A549 (cell line): ENCODE results near the gene CDKN1A. TPM values are rescaled to one million over a fixed set of nuclear protein-coding genes. Genes with fewer than 3 reads are reported as not detected.

Source experiments
- ATAC-seq, 2 experiments: fragments of 200-7000 bp in 1 of 2; fragments of >200 bp in 1 of 2; cut with Nextera tagmentation in 1 of 2; cut with Tn5 transposase in 1 of 2; 3 replicates each; pipeline versions ENCODE4 v1.8.0 to v1.9.1; 2018 to 2020; ENCODE audit warnings: mild to moderate bottlenecking in 1 of 2, moderate library complexity in 1 of 2
- CTCF ChIA-PET: fragments of 300-600 bp; sonication (Branson Sonifier 250); formaldehyde crosslinking; extraction: SDS; loops from one replicate; lab custom pipeline; 2021; ENCODE audit warnings: antibody characterized with exemption, inconsistent platforms; lab: Yijun Ruan, JAX
- POLR2A ChIA-PET: fragments of 350-600 bp; formaldehyde crosslinking; extraction: SDS; loops from one replicate; lab custom pipeline; 2021; ENCODE audit warnings: antibody characterized with exemption, inconsistent platforms; lab: Yijun Ruan, JAX
- DNase-seq, 2 experiments: peaks; one replicate each; pipeline versions ENCODE4 v3.0.0 to v3.0.0-alpha.2; 2011 to 2016; ENCODE audit warnings: low read depth in 1 of 2, low spot score in 1 of 2
- FAIRE-seq: peaks from 2 replicates; lab custom pipeline; 2011; peaks lifted over from hg19 to GRCh38; lab: Jason Lieb, UNC
- H3K27ac ChIP-seq, 2 experiments: fragments of >200 bp; sonication (Bioruptor Twin); formaldehyde crosslinking; 3 replicates each; pipeline ENCODE4 v1.5.1; 2016 to 2017
- H3K4me1 ChIP-seq: fragments of >200 bp; sonication (Bioruptor Twin); formaldehyde crosslinking; 3 replicates; pipeline ENCODE4 v1.6.1; 2016
- H3K4me2 ChIP-seq: fragments of >200 bp; sonication (Bioruptor Twin); formaldehyde crosslinking; 3 replicates; pipeline ENCODE4 v1.6.1; 2016
- H3K4me3 ChIP-seq: fragments of >200 bp; sonication (Bioruptor Twin); formaldehyde crosslinking; 3 replicates; pipeline ENCODE4 v1.5.1; 2016
- H3K9me3 ChIP-seq: fragments of >200 bp; sonication (Bioruptor Twin); formaldehyde crosslinking; 3 replicates; pipeline ENCODE4 v1.6.1; 2016
- BHLHE40 ChIP-seq: IDR thresholded peaks from 2 replicates; pipeline ENCODE4 v1.6.1; 2012; ENCODE audit warnings: low read depth, low read length, inconsistent platforms
- CBX8 ChIP-seq: fragments of 200-600 bp; sonication (generic); IDR thresholded peaks from 2 replicates; pipeline ENCODE4 v1.6.1; 2016
- CTCF ChIP-seq: fragments of >200 bp; sonication (Bioruptor Twin); formaldehyde crosslinking; IDR thresholded peaks from 3 replicates; pipeline ENCODE4 v1.5.1; 2016
- EHMT2 ChIP-seq: fragments of 200-600 bp; sonication (generic); IDR thresholded peaks from 2 replicates; pipeline ENCODE4 v1.6.1; 2016; ENCODE audit warnings: antibody characterized with exemption, low read depth, mild to moderate bottlenecking, moderate library complexity
- ESRRA ChIP-seq: fragments of 150-350 bp; IDR thresholded peaks from 2 replicates; pipeline ENCODE4 v1.6.1; 2014; ENCODE audit warnings: mild to moderate bottlenecking, low read length, borderline replicate concordance
- FOSB ChIP-seq: fragments of 250-450 bp; sonication (Bioruptor Pico); IDR thresholded peaks from 2 replicates; pipeline ENCODE4 v1.5.0; 2020; ENCODE audit warnings: mild to moderate bottlenecking, moderate library complexity
- FOSL2 ChIP-seq, 2 experiments: fragments of 450-650 bp in 1 of 2; fragments of >200 bp in 1 of 2; sonication (Bioruptor Twin) in 1 of 2; formaldehyde crosslinking; IDR thresholded peaks; 2 replicates each; pipeline versions ENCODE4 v1.5.0 to v1.6.1; 2016 to 2020; ENCODE audit warnings: mild to moderate bottlenecking in 1 of 2, moderate library complexity in 1 of 2
- FOXS1 ChIP-seq: fragments of 250-450 bp; sonication (Bioruptor Pico); IDR thresholded peaks from 2 replicates; pipeline ENCODE4 v1.5.0; 2020; ENCODE audit warnings: mild to moderate bottlenecking, moderate library complexity
- GATA3 ChIP-seq: IDR thresholded peaks from 2 replicates; pipeline ENCODE4 v1.6.1; 2012; ENCODE audit warnings: borderline replicate concordance
- HDAC2 ChIP-seq: fragments of 200-600 bp; sonication (generic); IDR thresholded peaks from 2 replicates; pipeline ENCODE4 v1.6.1; 2016
- HOXA7 ChIP-seq: fragments of 250-450 bp; sonication (Bioruptor Pico); IDR thresholded peaks from 2 replicates; pipeline ENCODE4 v1.5.0; 2020; ENCODE audit warnings: mild to moderate bottlenecking, moderate library complexity
- HOXB5 ChIP-seq: fragments of 250-450 bp; sonication (Bioruptor Pico); IDR thresholded peaks from 2 replicates; pipeline ENCODE4 v1.5.0; 2020; ENCODE audit warnings: mild to moderate bottlenecking, moderate library complexity
- JUNB ChIP-seq: fragments of >200 bp; sonication (Bioruptor Twin); formaldehyde crosslinking; IDR thresholded peaks from 2 replicates; pipeline ENCODE4 v1.6.1; 2016
- NFE2L2 ChIP-seq: fragments of 150-350 bp; conservative IDR thresholded peaks from 2 replicates; pipeline ENCODE4 v1.6.1; 2014; ENCODE audit warnings: low read length
- POLR2A ChIP-seq: IDR thresholded peaks from 2 replicates; pipeline ENCODE4 v1.6.1; 2012; ENCODE audit warnings: mild to moderate bottlenecking, low read length
- RARB ChIP-seq: fragments of 250-450 bp; sonication (Bioruptor Pico); IDR thresholded peaks from 2 replicates; pipeline ENCODE4 v1.8.0; 2021; ENCODE audit warnings: mild to moderate bottlenecking, moderate library complexity
- SMC3 ChIP-seq: fragments of >200 bp; sonication (Bioruptor Twin); formaldehyde crosslinking; IDR thresholded peaks from 3 replicates; pipeline ENCODE4 v1.6.1; 2018; ENCODE audit warnings: inconsistent platforms
- TP53 ChIP-seq: fragments of 250-450 bp; sonication (Bioruptor Pico); IDR thresholded peaks from 2 replicates; pipeline ENCODE4 v1.5.0; 2021; ENCODE audit warnings: mild to moderate bottlenecking, moderate library complexity
- USF2 ChIP-seq: fragments of 450-650 bp; IDR thresholded peaks from 2 replicates; pipeline ENCODE4 v1.6.1; 2014; ENCODE audit warnings: antibody characterized with exemption
- ZNF302 ChIP-seq: fragments of 250-450 bp; sonication (Bioruptor Pico); IDR thresholded peaks from 2 replicates; pipeline ENCODE4 v1.9.0; 2021; ENCODE audit warnings: inconsistent platforms, mild to moderate bottlenecking, moderate library complexity
- ZSCAN20 ChIP-seq: fragments of 250-450 bp; sonication (Bioruptor Pico); IDR thresholded peaks from 2 replicates; pipeline ENCODE4 v1.8.0; 2022; ENCODE audit warnings: mild to moderate bottlenecking, moderate library complexity
- WGBS: methylation state at CpG from one replicate; pipeline ENCODE4 v1.1.6; 2017; ENCODE audit errors: missing lambda C conversion rate; 5-methylcytosine and 5-hydroxymethylcytosine counted together
- polyA plus RNA-seq, 4 experiments: library from polyadenylated mRNA; depleted of rRNA in 3 of 4; stranded (reverse); fragments of >200 nt; fragmentation: RNase III in 1 of 4; extraction: RNeasy Plus Mini Kit Qiagen cat#74134 plus additional on column Dnase treatment in 1 of 4; gene quantifications; 2 replicates in 3 of 4; 3 replicates in 1 of 4; pipeline ENCODE4 v1.2.3, GENCODE V29; 2011 to 2017
- TF ChIP-seq, protein P1 (sequence below): IDR thresholded peaks from 2 replicates; pipeline ENCODE4 v1.6.1; 2012
- TF ChIP-seq, protein P2 (sequence below): fragments of >200 bp; sonication (Bioruptor Twin); formaldehyde crosslinking; IDR thresholded peaks from 2 replicates; pipeline ENCODE4 v1.6.1; 2016

Gene CDKN1A
- polyA plus RNA-seq, 2 of the 4 experiments (the other 2 are of a cell fraction): 130 to 183 TPM

- TF ChIP-seq ZNF302 (CRISPR knock-in tag): no peak
- no peak for TF ChIP-seq HOXA7
Measured at GRCh38 chr6:36636283-36636682, 42.2 kb upstream of the CDKN1A start (continued).

GRCh38 chr6:36636687-36637418 is 41.7 kb upstream of the CDKN1A start:
- ChIA-PET CTCF (interaction anchor here (1.3 to 1.8 kb wide), 4 partner anchors 13 to 88 kb away, joined by 3 to 8 read pairs (median 6); no protein-coding TSS in a partner anchor), POLR2A (no interaction called here)
- no peak for FAIRE-seq
- TF ChIP-seq SMC3 (no peak), GATA3 (no peak)
- TF ChIP-seq, all 56 proteins: peak for 0
- DNase-seq (no peak), ATAC-seq (no peak)
- Histone ChIP-seq H3K4me1 (peaks cover 18% of the 10 kb centered on the region), H3K4me3 (no peak overlapping the region), H3K4me2 (no peak overlapping the region), H3K27ac (no peak overlapping the region), H3K9me3 (no peaks in the 10 kb centered on the region)
- 62% methylated on average over 9 of the region's 12 CpGs for WGBS

DNA sequence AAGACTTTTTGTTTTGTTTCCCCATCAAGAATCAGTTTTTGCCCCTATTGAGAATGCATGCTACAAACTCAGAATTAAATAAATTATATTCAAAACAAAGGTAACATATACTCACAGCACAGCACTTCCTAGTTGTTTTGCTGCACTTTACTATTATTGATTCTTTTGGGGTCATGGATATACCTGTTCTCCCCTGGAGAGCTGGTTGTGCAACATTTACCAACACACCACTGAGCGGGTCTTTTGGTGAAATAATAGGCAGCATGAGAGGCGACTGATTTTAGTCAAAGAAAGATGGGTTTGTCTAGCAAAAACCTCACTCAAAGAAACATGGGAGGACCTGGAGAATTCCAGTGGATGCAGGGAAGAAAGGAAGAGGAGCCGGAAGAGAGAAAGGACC is 39.9 kb upstream of the CDKN1A start:
- no peak overlapping the region for H3K4me3 ChIP-seq
- no peak for TF ChIP-seq USF2
- TF ChIP-seq EHMT2: no peak
- TF ChIP-seq FOXS1 (CRISPR knock-in tag): no peak
- TF ChIP-seq RARB (CRISPR knock-in tag): no peak
- TF ChIP-seq TP53: no peak
- TF ChIP-seq POLR2A: no peak
- TF ChIP-seq, all 56 proteins: peak for 0
- Histone ChIP-seq H3K4me1 (peaks cover 32% of the 10 kb centered on the region), H3K27ac (no peak overlapping the region), H3K9me3 (no peaks in the 10 kb centered on the region), H3K4me2 (no peak overlapping the region)
- ATAC-seq: no peak
- CTCF ChIA-PET: interaction anchor here (0.7 to 1.1 kb wide), 2 partner anchors 13 to 28 kb away, joined by 3 read pairs; no protein-coding TSS in a partner anchor
- FAIRE-seq: no peak
- 86% methylated on average over 3 of the region's 3 CpGs for WGBS
- POLR2A ChIA-PET: no interaction called here
- no peak for DNase-seq

GRCh38 chr6:36639171-36639808 is 39.2 kb upstream of the CDKN1A start:
- ChIA-PET CTCF (interaction anchor here (0.6 to 1.1 kb wide), 4 partner anchors 14 to 68 kb away, joined by 3 read pairs; no protein-coding TSS in a partner anchor), POLR2A (no interaction called here)
- Histone ChIP-seq H3K4me3 (no peak overlapping the region), H3K9me3 (no peaks in the 10 kb centered on the region), H3K27ac (peak overlapping the region in 1 of 2 experiments; percentile 45; a peak in 1 of 6 replicates), H3K4me1 (peaks cover 32% of the 10 kb centered on the region), H3K4me2 (no peak overlapping the region)
- ATAC-seq (no peak), FAIRE-seq (no peak), DNase-seq (no peak)
- 78% methylated on average over 11 of the region's 11 CpGs for WGBS
- TF ChIP-seq CTCF: no peak
- no peak for TF ChIP-seq HOXA7
- no peak for TF ChIP-seq FOSB (CRISPR knock-in tag)
- TF ChIP-seq, protein P1, sequence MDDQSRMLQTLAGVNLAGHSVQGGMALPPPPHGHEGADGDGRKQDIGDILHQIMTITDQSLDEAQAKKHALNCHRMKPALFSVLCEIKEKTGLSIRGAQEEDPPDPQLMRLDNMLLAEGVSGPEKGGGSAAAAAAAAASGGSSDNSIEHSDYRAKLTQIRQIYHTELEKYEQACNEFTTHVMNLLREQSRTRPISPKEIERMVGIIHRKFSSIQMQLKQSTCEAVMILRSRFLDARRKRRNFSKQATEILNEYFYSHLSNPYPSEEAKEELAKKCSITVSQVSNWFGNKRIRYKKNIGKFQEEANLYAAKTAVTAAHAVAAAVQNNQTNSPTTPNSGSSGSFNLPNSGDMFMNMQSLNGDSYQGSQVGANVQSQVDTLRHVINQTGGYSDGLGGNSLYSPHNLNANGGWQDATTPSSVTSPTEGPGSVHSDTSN: no peak
- TF ChIP-seq SMC3: no peak
- TF ChIP-seq CBX8: no peak
- TF ChIP-seq BHLHE40: no peak
- TF ChIP-seq, protein P2, sequence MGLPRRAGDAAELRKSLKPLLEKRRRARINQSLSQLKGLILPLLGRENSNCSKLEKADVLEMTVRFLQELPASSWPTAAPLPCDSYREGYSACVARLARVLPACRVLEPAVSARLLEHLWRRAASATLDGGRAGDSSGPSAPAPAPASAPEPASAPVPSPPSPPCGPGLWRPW: no peak
- TF ChIP-seq HOXB5 (CRISPR knock-in tag): no peak
- no peak for TF ChIP-seq GATA3
- TF ChIP-seq JUNB: no peak
- no peak for TF ChIP-seq ESRRA
- no peak for TF ChIP-seq POLR2A
- TF ChIP-seq NFE2L2: no peak
- TF ChIP-seq FOSL2 (IDR thresholded peaks at IDR 0.05): no peak
- no peak for TF ChIP-seq FOSL2 (CRISPR knock-in tag; IDR thresholded peaks at IDR 0.05)
- TF ChIP-seq HDAC2: no peak
- no peak for TF ChIP-seq ZSCAN20 (CRISPR knock-in tag)
